Hepatocyte (in vitro differentiated cells): ENCODE results near the gene SLC38A7.

Source experiments
- CTCF ChIP-seq: fragments of 200-600 bp; sonication (generic); IDR thresholded peaks from 2 replicates; pipeline ENCODE4 v1.5.1; 2016; ENCODE audit warnings: antibody characterized with exemption, mild to moderate bottlenecking; ENCODE audit not compliant: poor library complexity
- EZH2 ChIP-seq: fragments of 200-600 bp; sonication (generic); IDR thresholded peaks from 2 replicates; pipeline ENCODE4 v1.6.1; 2016; ENCODE audit warnings: antibody characterized with exemption, mild to moderate bottlenecking, borderline replicate concordance
- EZH2phosphoT487 ChIP-seq: fragments of 200-600 bp; sonication (generic); IDR thresholded peaks from one replicate; pipeline ENCODE4 v1.6.1; 2018; ENCODE audit warnings: antibody characterized with exemption, mild to moderate bottlenecking, low read depth, moderate library complexity; ENCODE audit not compliant: unreplicated experiment, severe bottlenecking

GRCh38 chr16:58639230-58639629 lies 45.3 kb downstream of the SLC38A7 start:
- TF ChIP-seq EZH2phosphoT487 (no peak), CTCF (no peak), EZH2 (no peak)
